Muscle layer of duodenum (tissue), 2 donors: ENCODE results near the gene ARHGAP19.

ENCODE experiments used
- H3K27ac ChIP-seq: one replicate; pipeline ENCODE4 v1.7.0; 2013; ENCODE audit warnings: mild to moderate bottlenecking, low read length
- H3K27me3 ChIP-seq: one replicate; pipeline ENCODE4 v1.7.0; 2013; ENCODE audit warnings: low read depth, mild to moderate bottlenecking, control low read depth, low read length
- H3K36me3 ChIP-seq, 2 donors: one replicate each; pipeline ENCODE4 v1.7.0; 2013; ENCODE audit warnings: low read length in 2 of 2, control low read depth in 1 of 2, mild to moderate bottlenecking in 1 of 2; ENCODE audit not compliant: insufficient read depth in 2 of 2, control insufficient read depth in 1 of 2
- H3K4me1 ChIP-seq, 2 donors: one replicate each; pipeline ENCODE4 v1.7.0; 2013; ENCODE audit warnings: low read length in 2 of 2, mild to moderate bottlenecking in 2 of 2, control low read depth in 1 of 2, moderate library complexity in 1 of 2; ENCODE audit not compliant: insufficient read depth in 2 of 2, control insufficient read depth in 1 of 2
- H3K4me3 ChIP-seq, 2 donors: one replicate each; pipeline ENCODE4 v1.7.0; 2013; ENCODE audit warnings: low read length in 2 of 2, low read depth in 1 of 2, mild to moderate bottlenecking in 1 of 2
- H3K9me3 ChIP-seq, 2 donors: one replicate each; pipeline ENCODE4 v1.7.0; 2013; ENCODE audit warnings: low read length in 2 of 2, control low read depth in 1 of 2, mild to moderate bottlenecking in 1 of 2; ENCODE audit not compliant: control insufficient read depth in 1 of 2
- donor health status: healthy.

ARHGAP19 gene

DNA sequence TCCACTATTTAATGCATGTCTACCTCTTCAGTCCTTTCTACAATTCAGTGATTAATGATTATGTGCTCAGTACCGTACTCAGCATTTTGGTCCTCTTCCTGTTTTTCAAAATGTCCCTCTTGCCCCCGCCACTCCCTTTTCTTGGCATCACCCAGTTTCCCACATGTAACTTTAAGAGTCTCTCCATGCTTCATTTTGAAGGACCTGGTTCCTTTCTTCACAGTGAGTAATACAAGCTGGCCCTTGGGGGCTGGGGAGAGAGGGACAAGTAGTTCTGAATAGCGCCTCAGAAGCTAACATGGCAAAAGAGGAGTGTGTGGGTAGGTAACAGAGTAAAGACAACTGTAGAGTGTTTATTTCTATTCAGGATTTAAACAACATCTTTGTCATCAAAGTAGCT is 72.1 kb downstream of the ARHGAP19 start:
- no peaks in the 10 kb centered on the region for H3K9me3 ChIP-seq
- no peaks in the 10 kb centered on the region for H3K27me3 ChIP-seq
- H3K36me3 ChIP-seq: peaks cover 1 to 16% of the 10 kb centered on the region in 2 donors
- H3K4me3 ChIP-seq: no peak overlapping the region
- H3K4me1 ChIP-seq: no peaks in the 10 kb centered on the region
- H3K27ac ChIP-seq: no peak overlapping the region

DNA sequence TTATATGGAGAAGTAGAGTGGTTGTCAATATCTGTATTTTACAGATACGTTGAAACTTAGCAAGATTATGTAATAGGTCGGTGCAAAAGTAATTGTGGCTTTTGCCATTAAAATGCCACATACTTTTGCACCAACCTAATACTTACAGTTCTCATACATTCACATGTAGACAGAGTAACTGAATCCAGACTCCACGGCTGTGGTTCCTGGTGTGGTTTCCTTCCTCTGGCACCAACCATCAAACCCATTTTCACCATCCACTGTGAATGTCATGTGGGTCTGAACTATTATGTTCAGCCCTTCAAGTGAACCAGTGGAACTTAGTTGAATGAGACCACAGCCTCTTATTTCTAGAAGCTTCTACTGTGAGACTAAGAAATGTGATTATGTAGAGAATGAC is 75.1 kb downstream of the ARHGAP19 start:
- Histone ChIP-seq H3K27me3 (no peaks in the 10 kb centered on the region), H3K4me3 (no peak overlapping the region), H3K36me3 (no peaks in the 10 kb centered on the region), H3K4me1 (no peaks in the 10 kb centered on the region), H3K9me3 (no peaks in the 10 kb centered on the region), H3K27ac (no peak overlapping the region)

DNA sequence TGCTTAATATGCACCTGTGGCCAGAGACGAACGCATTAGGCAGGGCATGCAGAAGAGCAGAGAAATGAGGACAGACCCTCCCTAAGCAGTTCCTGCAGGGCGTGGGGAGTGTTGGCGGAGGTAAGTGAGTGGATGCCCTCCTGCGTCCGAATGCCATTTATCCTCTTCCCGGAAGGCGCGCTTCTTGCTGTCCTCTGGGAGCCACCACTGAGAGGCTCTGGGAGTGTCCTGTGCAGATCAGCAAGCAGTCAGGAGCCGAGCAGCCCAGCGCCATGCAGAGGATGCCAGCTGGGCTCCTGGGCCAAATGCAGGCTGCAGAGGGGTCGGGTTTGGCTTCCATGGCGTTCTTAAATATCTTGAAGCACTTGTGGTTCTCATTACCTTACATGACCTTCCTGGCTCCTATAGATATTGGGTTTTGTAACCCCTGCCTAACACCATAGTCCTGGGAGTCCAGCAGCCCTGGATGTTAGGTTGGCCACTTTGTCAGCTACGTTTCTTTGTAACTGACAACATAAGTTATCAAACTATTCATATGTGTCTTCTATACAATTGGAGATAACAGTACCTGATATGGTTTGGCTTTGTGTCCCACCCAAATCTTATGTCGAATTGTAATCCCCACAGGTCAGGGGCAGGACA is 76.7 kb downstream of the ARHGAP19 start:
- H3K4me3 ChIP-seq: no peak overlapping the region
- H3K27ac ChIP-seq: no peak overlapping the region
- no peaks in the 10 kb centered on the region for H3K27me3 ChIP-seq
- no peaks in the 10 kb centered on the region for H3K9me3 ChIP-seq
- H3K4me1 ChIP-seq: no peaks in the 10 kb centered on the region
- H3K36me3 ChIP-seq: no peaks in the 10 kb centered on the region

DNA sequence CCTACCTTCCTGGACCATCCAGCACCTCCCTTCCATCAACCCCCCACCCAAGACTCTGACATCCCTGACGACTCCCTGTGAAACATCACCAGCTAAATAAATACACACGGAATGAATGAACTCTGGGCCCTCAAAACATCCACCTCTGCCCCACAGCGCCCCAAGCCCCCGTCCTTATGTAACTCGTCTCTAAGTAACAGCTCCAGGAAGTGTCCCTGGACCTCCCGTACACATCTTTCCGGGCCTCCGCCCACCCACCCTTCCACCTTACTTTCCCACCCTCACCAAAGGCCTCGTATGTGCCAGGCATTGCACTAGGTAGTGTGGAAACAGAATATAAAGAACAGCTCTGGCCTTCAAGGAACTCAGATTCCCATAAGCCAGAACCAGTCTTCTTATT is 79.0 kb downstream of the ARHGAP19 start:
- no peaks in the 10 kb centered on the region for H3K4me1 ChIP-seq

DNA sequence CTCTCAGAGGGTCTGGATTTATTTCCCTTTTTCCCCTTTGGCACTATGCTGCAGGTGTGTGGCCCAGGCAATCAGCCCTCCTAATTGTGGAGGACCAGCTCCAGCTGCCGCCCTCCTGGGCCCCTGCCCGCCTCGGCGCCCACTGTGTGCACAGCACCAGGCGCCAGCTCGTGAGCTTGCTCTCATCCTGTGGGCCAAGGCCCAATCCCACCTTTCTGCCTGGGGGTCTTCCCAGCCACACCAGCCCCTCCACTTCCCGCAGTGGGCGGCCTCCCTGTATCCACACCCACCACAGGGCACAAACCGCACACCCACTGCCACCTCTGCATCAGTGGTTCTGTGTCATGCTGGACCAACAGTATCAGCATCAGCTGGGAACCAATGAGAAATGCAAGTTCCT is 81.2 kb downstream of the ARHGAP19 start:
- H3K36me3 ChIP-seq: no peaks in the 10 kb centered on the region
- H3K27ac ChIP-seq: no peak overlapping the region
- H3K4me1 ChIP-seq: no peaks in the 10 kb centered on the region
- no peak overlapping the region for H3K4me3 ChIP-seq
- no peaks in the 10 kb centered on the region for H3K27me3 ChIP-seq
- no peaks in the 10 kb centered on the region for H3K9me3 ChIP-seq

More for the DNA sequence above, 79.0 kb downstream of the ARHGAP19 start:
- Histone ChIP-seq H3K36me3 (no peaks in the 10 kb centered on the region), H3K27me3 (no peaks in the 10 kb centered on the region), H3K27ac (no peak overlapping the region), H3K4me3 (no peak overlapping the region), H3K9me3 (no peaks in the 10 kb centered on the region)

DNA sequence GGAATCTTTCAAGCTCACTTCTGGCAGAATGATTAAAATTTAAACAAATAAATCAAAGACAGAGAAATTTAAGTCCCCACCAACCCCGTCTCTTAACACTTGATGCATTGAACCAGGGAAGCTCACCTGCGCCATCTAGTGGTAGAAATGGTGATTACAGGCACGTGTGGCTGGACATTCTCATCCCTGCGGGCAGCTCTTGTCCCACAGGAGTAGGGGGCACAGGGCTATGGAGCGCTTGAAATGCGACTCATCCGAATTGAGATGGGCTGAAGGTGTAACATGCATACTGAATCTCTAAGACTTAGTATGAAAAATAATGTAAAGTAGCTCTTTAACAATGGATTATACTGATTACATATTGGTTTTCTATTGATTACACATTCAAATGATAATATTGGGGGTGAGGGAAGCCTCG is 81.9 kb downstream of the ARHGAP19 start:
- no peaks in the 10 kb centered on the region for H3K9me3 ChIP-seq
- H3K4me3 ChIP-seq: no peak overlapping the region
- H3K27ac ChIP-seq: no peak overlapping the region
- no peaks in the 10 kb centered on the region for H3K4me1 ChIP-seq
- H3K27me3 ChIP-seq: no peaks in the 10 kb centered on the region
- no peaks in the 10 kb centered on the region for H3K36me3 ChIP-seq

DNA sequence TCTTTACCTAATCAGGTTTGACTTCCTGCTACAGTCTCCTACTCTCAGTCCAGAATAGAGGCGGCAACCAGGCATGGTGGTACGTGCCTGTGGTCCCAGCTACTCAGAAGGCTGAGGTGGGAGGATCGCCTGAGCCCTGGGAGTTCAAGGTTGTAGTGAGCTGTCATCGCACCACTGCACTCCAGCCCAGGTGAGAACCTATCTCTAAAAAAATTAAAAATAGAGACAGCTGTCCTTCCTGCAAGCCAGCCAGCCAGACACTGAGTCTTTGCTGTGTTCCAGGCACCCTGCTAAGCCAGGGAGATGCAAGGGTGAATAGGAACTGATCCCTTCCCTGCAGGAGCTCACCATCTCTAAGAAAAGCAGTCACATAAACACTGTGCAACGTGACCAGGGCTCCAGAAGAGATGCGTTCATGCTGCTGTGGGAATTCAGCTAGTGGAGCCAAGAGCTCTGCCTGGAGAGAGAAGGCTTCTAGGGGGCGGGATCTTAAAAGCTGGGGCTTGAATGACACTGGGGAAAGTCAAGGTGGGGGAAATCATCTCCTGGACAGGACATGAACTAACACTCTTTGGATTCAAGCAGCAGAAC is 84.6 kb downstream of the ARHGAP19 start:
- Histone ChIP-seq H3K4me3 (no peak overlapping the region), H3K27ac (no peak overlapping the region), H3K27me3 (no peaks in the 10 kb centered on the region), H3K36me3 (no peaks in the 10 kb centered on the region), H3K4me1 (no peaks in the 10 kb centered on the region), H3K9me3 (no peaks in the 10 kb centered on the region)

DNA sequence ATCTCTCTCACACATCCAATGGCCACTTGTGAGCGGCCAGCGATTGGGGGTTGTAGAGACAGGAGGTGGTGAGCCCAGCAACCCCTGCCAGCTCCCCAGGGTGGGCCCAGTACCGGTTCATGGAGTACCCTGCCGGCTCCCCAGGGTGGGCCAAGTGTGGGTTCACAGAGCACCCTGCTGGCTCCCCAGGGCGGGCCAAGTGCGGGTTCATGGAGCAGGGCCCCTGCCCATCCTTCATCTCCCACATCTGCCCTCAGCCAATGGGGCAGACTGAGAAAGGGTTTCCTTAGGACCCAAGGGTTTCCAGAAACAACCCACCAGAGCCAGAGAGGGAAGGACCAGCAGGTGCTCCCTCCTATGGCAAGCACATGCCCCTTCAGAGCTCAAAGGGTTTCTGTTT is 85.3 kb downstream of the ARHGAP19 start:
- Histone ChIP-seq H3K4me3 (no peak overlapping the region), H3K27me3 (no peaks in the 10 kb centered on the region), H3K4me1 (no peaks in the 10 kb centered on the region), H3K36me3 (no peaks in the 10 kb centered on the region), H3K9me3 (no peaks in the 10 kb centered on the region), H3K27ac (no peak overlapping the region)

DNA sequence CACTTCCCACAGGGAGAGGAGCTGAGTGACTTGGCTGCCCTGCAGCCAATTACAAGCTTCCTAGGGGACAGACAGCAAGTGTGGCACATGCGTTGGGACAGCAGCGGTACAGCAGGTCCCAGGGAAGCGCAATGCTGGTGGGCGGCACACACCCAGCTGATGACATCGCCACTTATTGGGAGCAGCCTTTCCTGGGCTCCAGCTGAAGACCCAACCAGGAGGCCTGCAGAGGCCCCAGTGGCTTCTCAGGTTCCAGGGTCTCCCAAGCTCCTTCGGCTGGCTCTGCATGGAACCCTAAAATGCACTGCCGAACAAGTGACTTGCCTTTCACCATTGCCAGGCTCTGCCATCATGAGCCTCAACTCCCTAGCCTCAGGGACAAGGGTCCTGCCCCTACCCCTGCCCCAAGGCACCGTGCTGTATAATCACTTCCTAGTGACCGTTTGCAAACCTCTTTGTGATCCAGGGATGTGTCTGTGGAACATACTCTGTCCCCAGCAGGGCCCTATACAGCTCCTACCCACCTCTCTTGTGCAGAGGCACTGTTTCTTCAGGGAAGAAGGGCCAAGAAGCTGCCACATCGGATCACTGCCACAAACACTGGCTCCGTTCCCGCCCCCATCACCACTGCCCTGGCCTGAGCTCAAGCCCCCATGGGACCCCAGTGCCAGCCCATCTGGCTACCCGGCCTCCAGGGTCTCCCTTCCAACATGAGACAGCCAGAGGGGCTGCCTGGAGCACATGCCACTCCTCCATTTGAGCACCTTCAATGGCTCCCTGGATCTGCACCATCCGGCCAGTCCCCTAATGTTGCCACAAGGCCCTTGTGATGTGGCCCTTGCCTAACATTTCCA is 87.4 kb downstream of the ARHGAP19 start:
- no peaks in the 10 kb centered on the region for H3K9me3 ChIP-seq
- H3K36me3 ChIP-seq: no peaks in the 10 kb centered on the region
- no peak overlapping the region for H3K27ac ChIP-seq
- no peak overlapping the region for H3K4me3 ChIP-seq
- H3K27me3 ChIP-seq: no peaks in the 10 kb centered on the region
- no peaks in the 10 kb centered on the region for H3K4me1 ChIP-seq

DNA sequence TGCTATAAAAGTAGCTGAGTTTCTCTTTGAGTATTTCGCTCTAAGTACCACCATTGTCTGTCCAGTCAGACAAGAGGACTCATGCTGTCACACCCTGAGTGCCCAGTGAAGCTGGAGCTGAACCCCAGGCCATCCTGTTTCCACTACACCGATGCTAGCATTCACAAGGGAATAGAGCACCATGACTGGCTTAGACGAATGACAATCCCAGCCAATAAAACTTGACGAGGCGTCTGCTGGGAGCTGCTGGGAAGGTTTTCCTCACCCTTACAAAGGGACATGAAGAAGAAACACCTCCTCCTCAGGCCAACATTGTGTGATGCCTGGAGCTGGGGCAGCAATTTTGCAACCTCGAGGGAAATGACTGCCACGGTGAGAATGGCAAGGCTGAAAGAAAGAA is 89.2 kb downstream of the ARHGAP19 start:
- Histone ChIP-seq H3K4me1 (no peaks in the 10 kb centered on the region), H3K4me3 (no peak overlapping the region), H3K27ac (no peak overlapping the region), H3K27me3 (no peaks in the 10 kb centered on the region), H3K36me3 (no peaks in the 10 kb centered on the region), H3K9me3 (no peaks in the 10 kb centered on the region)

DNA sequence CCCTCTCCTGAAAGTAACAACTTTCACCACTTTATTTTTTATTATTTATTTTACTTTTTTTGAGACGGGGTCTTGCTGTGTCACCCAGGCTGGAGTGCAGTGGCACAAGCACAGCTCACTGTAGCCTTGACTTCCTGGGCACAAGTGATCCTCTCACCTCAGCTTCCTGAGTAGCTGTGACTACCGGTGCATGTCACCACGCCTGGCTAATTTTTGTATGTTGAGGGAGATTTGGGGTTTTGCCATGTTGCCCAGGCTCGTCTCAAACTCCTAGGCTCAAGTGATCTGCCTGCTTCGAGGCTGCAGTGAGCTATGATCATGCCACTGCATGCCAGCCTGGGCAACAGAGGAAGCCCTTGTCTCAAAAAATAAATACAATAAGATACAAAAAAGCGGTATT is 91.8 kb downstream of the ARHGAP19 start:
- Histone ChIP-seq H3K27me3 (no peaks in the 10 kb centered on the region), H3K27ac (no peak overlapping the region), H3K4me1 (peaks cover 0 to 6% of the 10 kb centered on the region in 2 donors), H3K4me3 (no peak overlapping the region), H3K9me3 (no peaks in the 10 kb centered on the region), H3K36me3 (no peaks in the 10 kb centered on the region)
